ENCODE results near the gene SESN1. TPM values are rescaled to one million over a fixed set of nuclear protein-coding genes. Genes with fewer than 3 reads are reported as not detected.

The SESN1 gene
- polyA plus RNA-seq, 2 of the 4 experiments (the other 2 are of a cell fraction), result 7.9 to 13.9 TPM

DNA sequence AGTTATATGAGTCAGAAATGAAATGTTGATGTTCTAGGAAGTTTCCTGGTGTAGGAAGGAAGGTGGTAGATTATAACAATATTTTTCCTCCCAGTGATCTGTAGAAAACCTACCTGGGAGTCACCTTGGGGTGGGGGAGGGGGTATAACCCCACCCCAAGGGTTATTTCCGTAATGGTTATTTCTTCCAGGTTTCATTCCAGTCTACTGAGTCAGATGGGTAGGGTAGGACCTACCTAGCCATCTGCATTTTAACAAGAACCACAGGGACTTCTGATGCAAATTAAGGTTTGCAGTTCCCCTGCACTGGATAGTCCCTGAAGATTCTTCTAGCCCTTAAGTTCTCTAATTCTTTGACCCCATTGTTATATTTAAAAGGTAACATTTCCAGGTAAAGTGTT, 157.5 kb downstream of the SESN1 start:
- ChIA-PET POLR2A (no interaction called here), CTCF (no interaction called here)
- no peak overlapping the region for H3K4me3 ChIP-seq
- H3K9me3 ChIP-seq, result no peaks in the 10 kb centered on the region
- no peak overlapping the region for H3K4me2 ChIP-seq
- H3K27ac ChIP-seq, result no peak overlapping the region
- ATAC-seq (no peak), FAIRE-seq (no peak), DNase-seq (ENCODE audit: low read depth in 1 of 2, low spot score in 1 of 2) (no peak)
- no peak for TF ChIP-seq ZSCAN20 (CRISPR knock-in tag; IDR thresholded peaks at IDR 0.05)
- TF ChIP-seq, protein P1, sequence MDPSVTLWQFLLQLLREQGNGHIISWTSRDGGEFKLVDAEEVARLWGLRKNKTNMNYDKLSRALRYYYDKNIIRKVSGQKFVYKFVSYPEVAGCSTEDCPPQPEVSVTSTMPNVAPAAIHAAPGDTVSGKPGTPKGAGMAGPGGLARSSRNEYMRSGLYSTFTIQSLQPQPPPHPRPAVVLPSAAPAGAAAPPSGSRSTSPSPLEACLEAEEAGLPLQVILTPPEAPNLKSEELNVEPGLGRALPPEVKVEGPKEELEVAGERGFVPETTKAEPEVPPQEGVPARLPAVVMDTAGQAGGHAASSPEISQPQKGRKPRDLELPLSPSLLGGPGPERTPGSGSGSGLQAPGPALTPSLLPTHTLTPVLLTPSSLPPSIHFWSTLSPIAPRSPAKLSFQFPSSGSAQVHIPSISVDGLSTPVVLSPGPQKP (IDR thresholded peaks at IDR 0.05; ENCODE audit: low read depth, low read length), result no peak
- no peak for TF ChIP-seq NR3C1 (IDR thresholded peaks at IDR 0.05)
- TF ChIP-seq, protein P2, sequence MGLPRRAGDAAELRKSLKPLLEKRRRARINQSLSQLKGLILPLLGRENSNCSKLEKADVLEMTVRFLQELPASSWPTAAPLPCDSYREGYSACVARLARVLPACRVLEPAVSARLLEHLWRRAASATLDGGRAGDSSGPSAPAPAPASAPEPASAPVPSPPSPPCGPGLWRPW (IDR thresholded peaks at IDR 0.05), result no peak
- no peak for TF ChIP-seq CBX8 (IDR thresholded peaks at IDR 0.05)
- TF ChIP-seq KDM5A (IDR thresholded peaks at IDR 0.05), result no peak
- TF ChIP-seq CHD4 (IDR thresholded peaks at IDR 0.05; ENCODE audit: borderline replicate concordance), result no peak
- no peak for TF ChIP-seq JUN (IDR thresholded peaks at IDR 0.05)
- TF ChIP-seq HDAC2 (IDR thresholded peaks at IDR 0.05), result no peak
- TF ChIP-seq NPAS2 (CRISPR knock-in tag; IDR thresholded peaks at IDR 0.05; ENCODE audit: borderline replicate concordance), result no peak
- no peak for TF ChIP-seq FOSL2 (IDR thresholded peaks at IDR 0.05)
- no peak for TF ChIP-seq FOSL2 (CRISPR knock-in tag; IDR thresholded peaks at IDR 0.05)
- no peak for TF ChIP-seq RCOR1 (IDR thresholded peaks at IDR 0.05; ENCODE audit: low read depth, low read length)
- no peak for TF ChIP-seq CHD2 (IDR thresholded peaks at IDR 0.05; ENCODE audit: low read length, partially characterized antibody)
- no peak for TF ChIP-seq POLR2AphosphoS2 (conservative IDR thresholded peaks at IDR 0.05; ENCODE audit: low read length)
- TF ChIP-seq, protein P3, sequence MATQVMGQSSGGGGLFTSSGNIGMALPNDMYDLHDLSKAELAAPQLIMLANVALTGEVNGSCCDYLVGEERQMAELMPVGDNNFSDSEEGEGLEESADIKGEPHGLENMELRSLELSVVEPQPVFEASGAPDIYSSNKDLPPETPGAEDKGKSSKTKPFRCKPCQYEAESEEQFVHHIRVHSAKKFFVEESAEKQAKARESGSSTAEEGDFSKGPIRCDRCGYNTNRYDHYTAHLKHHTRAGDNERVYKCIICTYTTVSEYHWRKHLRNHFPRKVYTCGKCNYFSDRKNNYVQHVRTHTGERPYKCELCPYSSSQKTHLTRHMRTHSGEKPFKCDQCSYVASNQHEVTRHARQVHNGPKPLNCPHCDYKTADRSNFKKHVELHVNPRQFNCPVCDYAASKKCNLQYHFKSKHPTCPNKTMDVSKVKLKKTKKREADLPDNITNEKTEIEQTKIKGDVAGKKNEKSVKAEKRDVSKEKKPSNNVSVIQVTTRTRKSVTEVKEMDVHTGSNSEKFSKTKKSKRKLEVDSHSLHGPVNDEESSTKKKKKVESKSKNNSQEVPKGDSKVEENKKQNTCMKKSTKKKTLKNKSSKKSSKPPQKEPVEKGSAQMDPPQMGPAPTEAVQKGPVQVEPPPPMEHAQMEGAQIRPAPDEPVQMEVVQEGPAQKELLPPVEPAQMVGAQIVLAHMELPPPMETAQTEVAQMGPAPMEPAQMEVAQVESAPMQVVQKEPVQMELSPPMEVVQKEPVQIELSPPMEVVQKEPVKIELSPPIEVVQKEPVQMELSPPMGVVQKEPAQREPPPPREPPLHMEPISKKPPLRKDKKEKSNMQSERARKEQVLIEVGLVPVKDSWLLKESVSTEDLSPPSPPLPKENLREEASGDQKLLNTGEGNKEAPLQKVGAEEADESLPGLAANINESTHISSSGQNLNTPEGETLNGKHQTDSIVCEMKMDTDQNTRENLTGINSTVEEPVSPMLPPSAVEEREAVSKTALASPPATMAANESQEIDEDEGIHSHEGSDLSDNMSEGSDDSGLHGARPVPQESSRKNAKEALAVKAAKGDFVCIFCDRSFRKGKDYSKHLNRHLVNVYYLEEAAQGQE (IDR thresholded peaks at IDR 0.05), result no peak
- TF ChIP-seq EP300 (IDR thresholded peaks at IDR 0.05), result no peak
- WGBS (ENCODE audit: missing lambda C conversion rate), result 60% methylated on average over 1 of the region's 1 CpG
- no peaks in the 10 kb centered on the region for H3K4me1 ChIP-seq

Small RNA genes within 50 kb of the gene (small RNA-seq; reads per million reads assigned to genes)
- 0 reads per million in 6 experiments for gene RNU6-653P

Other genes with a start within 250 kb of the SESN1 start
- gene ARMC2, start 246.4 kb downstream of the SESN1 start, polyA plus RNA-seq (2011; rRNA removed), result 4.9 and 5.7 TPM in 2 replicates
- gene ARMC2, start 246.4 kb downstream of the SESN1 start, polyA plus RNA-seq (2017; fragmentation: RNase III; extraction: RNeasy Plus Mini Kit Qiagen cat#74134 plus additional on column Dnase treatment), result 1.9 to 2.3 TPM (median 2.1 TPM) in 3 replicates
- gene CEP57L1, start 661 bp upstream of the SESN1 start, polyA plus RNA-seq (2011; rRNA removed), result 16.4 and 20.5 TPM in 2 replicates
- 8.0 to 8.9 TPM (median 8.9 TPM) in 3 replicates for gene CEP57L1, start 661 bp upstream of the SESN1 start, polyA plus RNA-seq (2017; fragmentation: RNase III; extraction: RNeasy Plus Mini Kit Qiagen cat#74134 plus additional on column Dnase treatment)